Breast epithelium (tissue), 4 donors: Measurements from ENCODE around the gene TBC1D7. TPM values are rescaled to one million over a fixed set of nuclear protein-coding genes. Genes with fewer than 3 reads are reported as not detected.

ENCODE experiments used
- DNase-seq, 2 donors: peaks; one replicate each; pipeline ENCODE4 v3.0.0-alpha.2; 2019; ENCODE audit warnings: low spot score in 2 of 2
- H3K27ac ChIP-seq, 2 donors: fragments of 200-600 bp; sonication (generic) in 1 of 2; one replicate each; pipeline ENCODE4 v1.5.1; 2016 to 2019; ENCODE audit warnings: mild to moderate bottlenecking in 1 of 2
- H3K27me3 ChIP-seq, 2 donors: fragments of 200-600 bp; sonication (generic) in 1 of 2; one replicate each; pipeline versions ENCODE4 v1.5.1 to v1.6.0; 2017 to 2019; ENCODE audit warnings: control low read depth in 1 of 2, mild to moderate bottlenecking in 1 of 2
- H3K36me3 ChIP-seq: fragments of 200-600 bp; one replicate; pipeline ENCODE4 v1.5.1; 2019
- H3K4me1 ChIP-seq, 2 donors: fragments of 200-600 bp; sonication (generic); one replicate each; pipeline ENCODE4 v1.5.1; 2016 to 2019; ENCODE audit warnings: control low read depth in 1 of 2
- H3K4me3 ChIP-seq, 3 donors: fragments of 200-600 bp; sonication (generic); 1 replicate in 2 of 3; 2 replicates in 1 of 3; pipeline ENCODE4 v1.5.1; 2016 to 2019; ENCODE audit warnings: mild to moderate bottlenecking in 3 of 3, moderate library complexity in 2 of 3
- H3K9me3 ChIP-seq, 2 donors: fragments of 200-600 bp; sonication (generic) in 1 of 2; one replicate each; pipeline ENCODE4 v1.5.1; 2016 to 2019; ENCODE audit warnings: control low read depth in 1 of 2
- POLR2A ChIP-seq: fragments of 450-650 bp; IDR thresholded peaks from one replicate; pipeline ENCODE4 v1.6.1; 2016; ENCODE audit warnings: antibody characterized with exemption, mild to moderate bottlenecking, moderate library complexity
- POLR2AphosphoS5 ChIP-seq, 3 donors: sonication (generic); formaldehyde crosslinking; IDR thresholded peaks; one replicate each; pipeline ENCODE4 v1.6.1; 2017; ENCODE audit warnings: antibody characterized with exemption in 3 of 3
- intact Hi-C: fragments of 100-400 bp; cut with DNase I; formaldehyde crosslinking; loops from one replicate; pipeline ENCODE4 v1.15.1; 2023; ENCODE audit warnings: low total_unique reads
- total RNA-seq, 3 donors: library from RNA; depleted of rRNA; stranded (reverse); fragments of >200 nt; gene quantifications; one replicate each; pipeline ENCODE4 v1.1.0, GENCODE V29; 2016
- TF ChIP-seq, protein P1 (sequence below), 3 donors: fragments of 450-650 bp; IDR thresholded peaks; one replicate each; pipeline ENCODE4 v1.5.1; 2016 to 2017; ENCODE audit warnings: antibody characterized with exemption in 3 of 3, mild to moderate bottlenecking in 3 of 3, moderate library complexity in 3 of 3

The TBC1D7 gene
- total RNA-seq, 3 donors from 2014 or later: 8.6 to 10.6 (median 9.8) TPM

DNA sequence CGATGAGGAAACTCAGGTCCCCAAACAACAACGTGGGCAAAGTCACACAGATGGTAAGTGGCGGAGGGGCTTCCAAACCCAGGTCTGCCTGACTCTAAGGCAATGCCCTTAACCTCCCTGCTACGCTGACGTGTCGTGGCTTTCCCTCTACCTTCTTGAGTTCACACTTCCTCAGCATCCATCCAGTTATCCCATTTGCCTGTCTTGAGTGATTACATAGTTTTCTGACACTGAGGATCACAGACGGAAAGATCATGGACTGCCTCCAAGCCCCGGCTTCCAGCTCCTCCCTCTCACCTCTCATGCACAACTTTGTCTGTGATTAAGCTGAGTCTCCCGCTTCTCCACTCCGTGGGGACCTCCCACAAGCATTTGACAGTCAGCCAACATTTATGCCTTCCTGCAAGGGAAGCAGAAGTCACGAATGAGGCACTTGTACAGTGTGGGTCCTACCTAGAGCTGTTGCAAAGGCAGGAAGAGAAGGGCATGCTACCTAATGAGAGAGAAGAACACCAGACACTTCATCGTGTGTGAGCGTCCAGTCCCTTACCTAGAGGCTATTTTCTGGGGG lies 33.8 kb downstream of the TBC1D7 start:
- no peaks in the 10 kb centered on the region for H3K9me3 ChIP-seq
- DNase-seq: no peak
- intact Hi-C loops: no loop called here
- no peak overlapping the region for H3K27ac ChIP-seq
- H3K36me3 ChIP-seq: no peaks in the 10 kb centered on the region
- no peaks in the 10 kb centered on the region for H3K4me1 ChIP-seq
- H3K27me3 ChIP-seq: no peaks in the 10 kb centered on the region
- H3K4me3 ChIP-seq: no peak overlapping the region
- TF ChIP-seq POLR2AphosphoS5 (IDR thresholded peaks at IDR 0.05): no peak
- no peak for TF ChIP-seq POLR2A
- TF ChIP-seq, protein P1, sequence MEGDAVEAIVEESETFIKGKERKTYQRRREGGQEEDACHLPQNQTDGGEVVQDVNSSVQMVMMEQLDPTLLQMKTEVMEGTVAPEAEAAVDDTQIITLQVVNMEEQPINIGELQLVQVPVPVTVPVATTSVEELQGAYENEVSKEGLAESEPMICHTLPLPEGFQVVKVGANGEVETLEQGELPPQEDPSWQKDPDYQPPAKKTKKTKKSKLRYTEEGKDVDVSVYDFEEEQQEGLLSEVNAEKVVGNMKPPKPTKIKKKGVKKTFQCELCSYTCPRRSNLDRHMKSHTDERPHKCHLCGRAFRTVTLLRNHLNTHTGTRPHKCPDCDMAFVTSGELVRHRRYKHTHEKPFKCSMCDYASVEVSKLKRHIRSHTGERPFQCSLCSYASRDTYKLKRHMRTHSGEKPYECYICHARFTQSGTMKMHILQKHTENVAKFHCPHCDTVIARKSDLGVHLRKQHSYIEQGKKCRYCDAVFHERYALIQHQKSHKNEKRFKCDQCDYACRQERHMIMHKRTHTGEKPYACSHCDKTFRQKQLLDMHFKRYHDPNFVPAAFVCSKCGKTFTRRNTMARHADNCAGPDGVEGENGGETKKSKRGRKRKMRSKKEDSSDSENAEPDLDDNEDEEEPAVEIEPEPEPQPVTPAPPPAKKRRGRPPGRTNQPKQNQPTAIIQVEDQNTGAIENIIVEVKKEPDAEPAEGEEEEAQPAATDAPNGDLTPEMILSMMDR (IDR thresholded peaks at IDR 0.05): no peak

DNA sequence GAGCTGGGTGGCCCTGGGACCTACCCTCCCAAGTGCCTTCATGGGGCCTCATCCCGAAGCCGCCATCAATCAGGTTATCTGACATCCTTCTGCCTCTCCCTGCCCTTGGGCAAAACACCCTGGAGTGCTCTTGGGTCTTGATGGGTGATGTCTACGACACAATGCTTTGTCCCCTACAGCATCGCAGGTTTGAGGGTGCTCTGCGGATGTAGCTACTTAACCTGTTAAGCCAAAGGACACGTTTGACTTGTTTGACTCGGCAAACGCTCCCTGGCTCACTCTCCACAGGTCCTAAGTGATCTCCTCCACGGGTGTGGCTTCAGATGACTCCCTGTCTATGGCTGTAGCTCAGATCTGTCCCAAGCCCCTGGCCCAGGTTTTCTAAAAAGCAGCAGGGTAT lies 35.6 kb downstream of the TBC1D7 start:
- Histone ChIP-seq H3K36me3 (no peaks in the 10 kb centered on the region), H3K9me3 (peaks cover 2 to 12% of the 10 kb centered on the region in 2 donors), H3K27ac (no peak overlapping the region), H3K4me3 (no peak overlapping the region), H3K4me1 (no peaks in the 10 kb centered on the region), H3K27me3 (no peaks in the 10 kb centered on the region)
- TF ChIP-seq, protein P1 (IDR thresholded peaks at IDR 0.05): no peak
- TF ChIP-seq POLR2A (no peak), POLR2AphosphoS5 (IDR thresholded peaks at IDR 0.05) (no peak)
- intact Hi-C loops: no loop called here
- DNase-seq: no peak

DNA sequence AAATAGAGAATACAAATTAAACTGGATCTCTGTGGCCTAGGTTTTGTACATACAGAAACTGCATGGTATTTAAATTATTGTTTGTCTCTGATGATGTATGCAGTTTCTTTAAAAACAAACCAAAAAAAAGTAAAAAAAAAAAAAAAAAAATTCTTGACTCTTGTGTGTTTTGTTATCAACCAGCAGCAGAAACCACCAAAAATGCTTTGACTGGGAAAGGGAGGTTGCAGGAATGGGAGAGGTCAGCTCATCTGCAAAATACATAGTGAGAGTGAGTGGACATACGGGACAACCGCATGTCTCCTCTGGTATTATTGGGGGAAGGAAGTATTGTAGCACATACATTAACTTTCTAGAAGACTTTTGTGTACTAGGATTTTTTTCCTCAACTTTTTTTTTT lies 38.0 kb downstream of the TBC1D7 start:
- TF ChIP-seq POLR2A (no peak), POLR2AphosphoS5 (IDR thresholded peaks at IDR 0.05) (no peak)
- TF ChIP-seq, protein P1 (IDR thresholded peaks at IDR 0.05): no peak
- H3K27me3 ChIP-seq: no peaks in the 10 kb centered on the region
- DNase-seq: no peak
- no peak overlapping the region for H3K4me3 ChIP-seq
- H3K9me3 ChIP-seq: peaks cover 20 to 27% of the 10 kb centered on the region in 2 donors
- H3K36me3 ChIP-seq: no peaks in the 10 kb centered on the region
- no peaks in the 10 kb centered on the region for H3K4me1 ChIP-seq
- intact Hi-C loops: no loop called here
- H3K27ac ChIP-seq: no peak overlapping the region

DNA sequence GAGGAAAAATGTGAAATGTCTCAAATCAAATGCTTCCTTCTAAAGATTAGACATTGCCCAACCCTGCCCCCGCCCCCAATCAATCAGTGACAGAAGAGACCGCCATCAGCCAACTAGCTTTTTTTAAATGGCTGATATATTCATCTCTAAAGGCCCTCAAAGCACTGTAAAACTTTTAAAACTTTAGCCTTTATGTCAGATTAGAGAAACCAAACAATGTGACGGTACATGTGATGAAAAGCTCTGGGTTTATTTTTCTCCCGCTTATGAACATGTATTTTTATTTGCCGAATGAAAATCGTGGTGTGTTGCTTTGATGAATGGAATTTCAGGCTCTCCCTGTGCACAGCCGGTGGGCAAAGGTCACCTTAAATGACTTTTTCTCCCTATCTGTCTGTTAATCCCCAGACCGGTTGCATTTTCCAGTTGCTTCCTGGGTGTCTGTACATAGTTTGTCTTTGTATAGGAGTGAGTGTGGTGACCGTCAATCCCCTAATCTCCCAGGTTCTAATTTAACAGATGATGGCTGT lies 38.5 kb downstream of the TBC1D7 start:
- H3K9me3 ChIP-seq: peaks cover 20 to 27% of the 10 kb centered on the region in 2 donors
- H3K36me3 ChIP-seq: no peaks in the 10 kb centered on the region
- no peak overlapping the region for H3K4me3 ChIP-seq
- H3K4me1 ChIP-seq: no peaks in the 10 kb centered on the region
- intact Hi-C loops: no loop called here
- H3K27me3 ChIP-seq: no peaks in the 10 kb centered on the region
- TF ChIP-seq, protein P1 (IDR thresholded peaks at IDR 0.05): no peak
- TF ChIP-seq POLR2A (no peak), POLR2AphosphoS5 (IDR thresholded peaks at IDR 0.05) (no peak)
- H3K27ac ChIP-seq: no peak overlapping the region
- DNase-seq: no peak

DNA sequence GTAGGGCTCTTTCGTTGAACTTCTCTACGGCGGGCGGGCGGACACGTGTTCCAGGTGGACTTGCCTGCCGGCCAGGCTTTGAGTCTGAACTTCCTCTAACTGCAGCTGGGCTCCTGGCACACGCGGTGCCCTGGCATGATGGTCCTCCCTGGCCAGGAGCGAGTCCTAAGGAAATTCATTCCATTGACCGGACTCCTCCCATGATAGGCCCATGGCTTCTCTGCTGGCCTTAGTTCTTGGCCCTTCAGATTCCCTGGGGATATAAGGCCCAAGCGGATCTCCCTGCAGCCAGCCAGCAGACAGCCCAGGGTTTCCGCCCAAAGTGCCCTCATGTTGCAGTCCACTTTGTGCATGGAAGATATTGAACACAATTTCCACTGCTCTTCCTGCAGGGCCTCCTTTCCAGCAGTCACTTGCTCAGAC lies 39.4 kb downstream of the TBC1D7 start:
- Histone ChIP-seq H3K27me3 (no peaks in the 10 kb centered on the region), H3K4me1 (no peaks in the 10 kb centered on the region), H3K27ac (no peak overlapping the region), H3K4me3 (no peak overlapping the region), H3K9me3 (peaks cover 20 to 27% of the 10 kb centered on the region in 2 donors), H3K36me3 (no peaks in the 10 kb centered on the region)
- no peak for DNase-seq
- TF ChIP-seq POLR2A (no peak), POLR2AphosphoS5 (IDR thresholded peaks at IDR 0.05) (no peak)
- TF ChIP-seq, protein P1 (IDR thresholded peaks at IDR 0.05): no peak
- intact Hi-C loops: no loop called here
